DMS53 (cell line): Measurements from ENCODE around the gene LAMC3.
A peak's percentile ranks its signal among the peaks of the same experiment; 100 is the strongest.

ENCODE experiments used
- DNase-seq: peaks from one replicate; lab custom pipeline; 2025; lab: John Stamatoyannopoulos, UW

The LAMC3 gene

GRCh38 chr9:131117121-131117761 lies 108.3 kb downstream of the LAMC3 start:
- no peak for DNase-seq

- DNase-seq, result no peak
Measured at GRCh38 chr9:131117762-131118145, 108.8 kb downstream of the LAMC3 start.

- no peak for DNase-seq
Measured at GRCh38 chr9:131119600-131119999, 110.6 kb downstream of the LAMC3 start.

- no peak for DNase-seq
Measured at GRCh38 chr9:131120620-131121228, 111.8 kb downstream of the LAMC3 start.

GRCh38 chr9:131121346-131121745 lies 112.4 kb downstream of the LAMC3 start:
- no peak for DNase-seq

GRCh38 chr9:131122158-131122557 lies 113.2 kb downstream of the LAMC3 start:
- DNase-seq, result peak; percentile 21

- no peak for DNase-seq
Measured at GRCh38 chr9:131125038-131125287, 116.0 kb downstream of the LAMC3 start.

- DNase-seq, result peak; percentile 99
Measured at GRCh38 chr9:131125288-131126058, 116.5 kb downstream of the LAMC3 start, which contains the start of gene NUP214. NUP214 (plus strand) TSS chr9:131125586; CDS start chr9:131125705, 119 bp downstream.

GRCh38 chr9:131126059-131126426 lies 117.1 kb downstream of the LAMC3 start:
- no peak for DNase-seq

- DNase-seq, result no peak
Measured at GRCh38 chr9:131129183-131129582, 120.2 kb downstream of the LAMC3 start.

GRCh38 chr9:131138676-131139075 lies 129.7 kb downstream of the LAMC3 start:
- DNase-seq, result peak; percentile 56

- peak; percentile 37 for DNase-seq
Measured at GRCh38 chr9:131140112-131140511, 131.1 kb downstream of the LAMC3 start.

GRCh38 chr9:131140550-131140949 lies 131.6 kb downstream of the LAMC3 start:
- DNase-seq, result no peak

- no peak for DNase-seq
Measured at GRCh38 chr9:131142160-131142559, 133.2 kb downstream of the LAMC3 start.
